ENCODE results near the gene LGR5. TPM values are rescaled to one million over a fixed set of nuclear protein-coding genes. Genes with fewer than 3 reads are reported as not detected.

LGR5 gene
- total and polyA plus RNA-seq, 2 of the 8 experiments (the other 6 are each of a cell fraction or from before 2014, with no cell fraction given): 0.08 to 0.19 TPM

GRCh38 chr12:71558445-71558844, 118.8 kb downstream of the LGR5 start (continued):
- TF ChIP-seq POU5F1 (IDR thresholded peaks at IDR 0.05; ENCODE audit: low read depth, low read length) (no peak), ATF2 (IDR thresholded peaks at IDR 0.05; ENCODE audit: low read length) (no peak), CTBP2 (IDR thresholded peaks at IDR 0.05; ENCODE audit: borderline replicate concordance, insufficient read depth, insufficient read length, low read length) (no peak)
